Cardiac fibroblast (primary cell): ENCODE measurements around the gene EDDM3A.
"Not testable (repeated sequence)": the region's sequence is repeated elsewhere in the genome, so short reads cannot be mapped to it uniquely, and the experiment has no call there.

ENCODE experiments used
- DNase-seq, 2 donors: peaks; one replicate each; pipeline versions ENCODE4 v3.0.0 to v3.0.0-alpha.2; 2010; ENCODE audit warnings: low read depth in 2 of 2
- H3K4me3 ChIP-seq, 2 donors: replicated peaks in 1 of 2; 1 replicate in 1 of 2; 2 replicates in 1 of 2; pipeline ENCODE4 v1.5.1; 2011; ENCODE audit warnings: low read depth in 2 of 2, low read length in 2 of 2, mild to moderate bottlenecking in 2 of 2, moderate library complexity in 1 of 2
- TF ChIP-seq, protein P1 (sequence below): IDR thresholded peaks from one replicate; pipeline ENCODE4 v1.5.1; 2011; ENCODE audit warnings: low read depth, mild to moderate bottlenecking, low read length, inconsistent platforms

EDDM3A gene, protein sequence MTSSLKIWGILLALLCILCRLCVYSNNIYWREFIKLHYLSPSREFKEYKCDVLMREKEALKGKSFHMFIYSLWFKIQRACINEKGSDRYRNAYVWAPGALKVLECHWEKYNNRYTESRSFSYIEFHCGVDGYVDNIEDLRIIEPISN

DNA sequence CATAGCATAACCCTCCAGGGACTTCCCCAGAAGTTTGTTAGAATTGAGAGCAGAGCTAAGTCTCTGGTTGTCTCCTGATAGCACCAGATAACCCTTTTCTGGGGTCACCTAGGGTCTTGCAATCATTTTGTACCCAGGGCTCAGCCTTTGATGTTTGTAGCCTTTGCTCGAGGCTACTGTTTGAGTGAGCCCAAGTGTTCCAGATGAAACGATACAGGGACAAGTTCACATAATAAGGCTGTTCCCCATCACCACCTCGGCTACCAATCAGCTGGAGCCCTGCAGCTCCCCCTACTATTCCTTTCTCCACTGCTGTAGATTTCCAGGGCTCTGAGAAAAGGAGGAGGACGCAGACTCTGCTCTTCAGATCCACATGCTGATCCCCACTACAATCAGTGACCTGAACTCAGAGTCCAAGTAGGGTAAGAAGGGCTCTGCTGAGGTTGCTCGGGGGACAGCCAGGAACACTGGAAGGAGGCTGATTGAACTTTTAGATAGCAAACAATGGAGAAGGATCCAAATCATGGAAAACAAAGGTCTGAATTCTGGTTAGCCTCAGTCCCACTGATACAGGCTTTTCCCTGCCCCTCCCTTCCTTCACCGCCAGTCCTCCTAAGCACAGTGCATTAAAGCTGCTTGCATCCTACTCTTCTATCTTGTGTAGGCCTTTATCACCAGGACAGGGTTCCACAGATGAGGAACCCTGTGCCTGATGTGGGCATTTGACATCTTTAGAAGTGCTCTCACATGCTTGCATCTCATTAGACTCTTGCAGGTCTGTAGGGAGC is at the start of gene EDDM3A:
TSS of gene EDDM3A (plus strand) at position 317 of the 788 bp plus-strand sequence. CDS start 1,694 bp downstream, outside the sequence.
- TF ChIP-seq, protein P1, sequence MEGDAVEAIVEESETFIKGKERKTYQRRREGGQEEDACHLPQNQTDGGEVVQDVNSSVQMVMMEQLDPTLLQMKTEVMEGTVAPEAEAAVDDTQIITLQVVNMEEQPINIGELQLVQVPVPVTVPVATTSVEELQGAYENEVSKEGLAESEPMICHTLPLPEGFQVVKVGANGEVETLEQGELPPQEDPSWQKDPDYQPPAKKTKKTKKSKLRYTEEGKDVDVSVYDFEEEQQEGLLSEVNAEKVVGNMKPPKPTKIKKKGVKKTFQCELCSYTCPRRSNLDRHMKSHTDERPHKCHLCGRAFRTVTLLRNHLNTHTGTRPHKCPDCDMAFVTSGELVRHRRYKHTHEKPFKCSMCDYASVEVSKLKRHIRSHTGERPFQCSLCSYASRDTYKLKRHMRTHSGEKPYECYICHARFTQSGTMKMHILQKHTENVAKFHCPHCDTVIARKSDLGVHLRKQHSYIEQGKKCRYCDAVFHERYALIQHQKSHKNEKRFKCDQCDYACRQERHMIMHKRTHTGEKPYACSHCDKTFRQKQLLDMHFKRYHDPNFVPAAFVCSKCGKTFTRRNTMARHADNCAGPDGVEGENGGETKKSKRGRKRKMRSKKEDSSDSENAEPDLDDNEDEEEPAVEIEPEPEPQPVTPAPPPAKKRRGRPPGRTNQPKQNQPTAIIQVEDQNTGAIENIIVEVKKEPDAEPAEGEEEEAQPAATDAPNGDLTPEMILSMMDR, result no peak

DNA sequence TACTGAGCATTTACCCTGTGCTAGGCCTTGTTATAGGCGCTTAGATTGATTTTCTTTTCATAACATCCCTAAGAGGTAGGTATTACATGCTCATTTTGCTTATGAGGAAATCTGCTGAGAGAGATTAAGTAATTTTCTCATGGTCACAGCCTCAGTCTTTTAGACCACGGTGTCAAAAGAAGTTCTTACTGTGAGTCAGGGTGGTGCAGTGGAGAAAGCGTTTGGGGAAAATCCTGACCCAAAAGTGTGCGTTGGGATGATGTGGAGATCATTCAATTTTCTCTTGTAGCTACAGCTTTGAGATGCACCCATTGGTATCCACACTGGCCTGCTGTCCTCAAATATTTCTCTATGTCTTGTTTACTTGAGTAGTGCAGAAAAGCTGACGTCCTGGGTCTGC is 48.9 kb upstream of the EDDM3A start:
- H3K4me3 ChIP-seq, result no peak overlapping the region
- DNase-seq, result no peak
- TF ChIP-seq, protein P1, result no peak

More for the DNA sequence above, at the start of gene EDDM3A:
- DNase-seq, result no peak
- H3K4me3 ChIP-seq, result no peak within 1 kb of the TSS

DNA sequence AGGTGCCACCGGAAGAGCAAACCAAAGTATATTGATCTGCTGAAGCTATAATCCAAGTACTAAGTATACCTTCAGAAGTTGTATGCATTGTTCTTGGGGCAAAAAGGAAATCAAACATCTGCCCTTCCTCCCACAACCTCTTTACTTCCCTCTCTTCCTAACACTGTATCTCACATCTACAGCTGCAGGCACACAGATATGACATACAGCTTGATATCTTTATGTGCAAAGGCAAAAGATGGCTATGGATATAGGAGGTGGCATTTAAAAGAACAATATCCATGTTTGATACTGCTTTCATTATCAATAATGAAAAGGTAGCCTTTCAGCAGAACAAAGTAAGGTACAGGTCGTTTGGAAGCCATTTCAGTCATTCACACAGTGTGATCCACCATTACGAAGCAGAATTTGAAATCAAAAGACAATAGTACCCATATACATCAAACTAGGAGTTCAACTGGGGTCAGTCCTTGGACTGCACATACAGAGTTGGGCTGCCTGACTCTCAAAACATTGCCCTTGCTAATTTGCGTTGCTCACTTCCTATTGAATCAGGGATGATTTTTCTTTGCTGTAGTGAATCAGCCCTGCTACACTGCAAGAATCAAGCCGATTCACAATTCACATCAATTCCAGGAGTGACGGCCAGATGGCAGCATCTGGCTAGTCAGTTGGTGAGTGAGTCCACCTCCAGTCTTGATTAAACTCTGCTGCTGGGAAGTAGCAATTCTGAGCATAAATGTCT is 48.2 kb upstream of the EDDM3A start:
- TF ChIP-seq, protein P1, result peak; percentile 72
- H3K4me3 ChIP-seq, result no peak overlapping the region
- DNase-seq, result peak; percentile 82 to 88

DNA sequence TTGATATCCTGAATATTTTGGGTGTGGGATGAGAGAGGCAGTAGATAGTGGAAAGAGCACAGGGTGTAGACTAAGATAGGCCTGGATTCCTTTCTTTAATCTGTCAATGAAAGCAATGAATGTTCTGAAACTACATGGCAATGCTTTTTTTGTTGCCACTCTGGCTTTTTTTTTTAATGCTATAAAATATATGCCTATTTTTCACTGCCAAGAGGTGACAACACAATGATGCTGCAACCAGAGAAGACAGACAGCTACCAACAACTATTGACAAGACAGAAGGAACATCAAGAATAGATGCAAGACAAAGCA is 47.7 kb upstream of the EDDM3A start:
- no peak overlapping the region for H3K4me3 ChIP-seq
- TF ChIP-seq, protein P1, result no peak
- DNase-seq, result no peak

DNA sequence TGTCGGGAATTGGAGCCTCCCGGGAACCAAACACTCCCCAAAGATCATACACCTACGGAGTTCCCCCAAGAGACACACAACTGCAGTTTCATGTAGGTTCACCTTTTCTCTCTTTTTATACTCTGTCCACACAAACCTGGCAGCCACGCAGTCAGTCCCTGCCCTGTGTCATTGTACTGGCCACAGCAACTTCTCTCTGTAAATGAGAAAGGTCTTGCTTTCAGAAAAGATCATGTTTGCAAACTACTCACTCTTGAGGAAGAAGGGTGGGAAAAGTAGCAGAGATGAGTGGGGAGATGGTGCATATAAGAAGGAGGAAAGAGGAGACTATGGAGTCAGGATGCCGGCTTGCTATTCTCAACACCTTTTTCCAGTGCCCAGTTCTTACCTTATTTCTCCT is 46.8 kb upstream of the EDDM3A start:
- no peak overlapping the region for H3K4me3 ChIP-seq
- no peak for DNase-seq
- TF ChIP-seq, protein P1, result no peak

DNA sequence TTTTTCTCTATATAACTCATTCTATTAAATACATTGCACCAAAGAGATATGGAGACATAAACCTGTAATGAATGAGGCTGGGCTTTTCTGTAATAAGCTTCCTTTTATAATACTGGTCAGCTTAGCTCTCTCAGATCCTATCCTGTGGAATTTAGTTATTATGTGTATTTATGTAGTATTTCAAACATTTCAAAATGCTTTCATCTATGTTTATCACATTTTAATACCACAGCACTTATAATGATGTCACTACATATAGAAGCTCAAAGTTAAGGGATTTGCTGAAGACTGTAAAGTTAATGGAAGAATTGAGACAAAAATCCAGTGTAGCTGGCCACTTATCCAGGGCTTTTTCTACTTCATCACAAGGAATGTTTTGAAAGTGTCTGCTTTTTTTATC is 45.8 kb upstream of the EDDM3A start:
- no peak for DNase-seq
- TF ChIP-seq, protein P1, result no peak
- no peak overlapping the region for H3K4me3 ChIP-seq

DNA sequence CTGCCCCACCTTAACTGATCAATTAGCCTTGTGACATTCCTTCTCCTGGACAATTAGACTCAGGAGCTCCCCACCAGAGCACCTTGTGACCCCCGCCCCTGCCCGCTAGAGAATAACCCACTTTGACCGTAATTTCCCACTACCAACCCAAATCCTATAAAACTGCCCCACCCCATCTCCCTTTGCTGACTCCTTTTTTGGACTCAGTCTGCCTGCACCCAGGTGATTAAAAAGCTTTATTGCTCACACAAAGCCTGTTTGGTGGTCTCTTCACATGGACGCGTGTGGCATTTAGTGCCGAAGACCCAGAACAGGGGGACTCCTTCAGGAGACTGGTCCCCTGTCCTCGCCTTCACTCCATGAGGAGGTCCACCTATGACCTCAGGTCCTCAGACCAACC is 44.7 kb upstream of the EDDM3A start:
- H3K4me3 ChIP-seq, result not testable (repeated sequence)

More for the DNA sequence above, 44.7 kb upstream of the EDDM3A start:
- DNase-seq, result not testable (repeated sequence)
